HG02840 (cell line): ENCODE data around the gene C11orf21.

Source experiments
- ATAC-seq: cut with Tn5 transposase; IDR thresholded peaks from one replicate; pipeline ENCODE4 v1.9.1; 2021; ENCODE audit warnings: mild to moderate bottlenecking, moderate library complexity, moderate number of reproducible peaks; ENCODE audit not compliant: unreplicated experiment, low FRiP score

C11orf21 gene

GRCh38 chr11:2309251-2310072 lies 7.7 kb upstream of the C11orf21 start:
- no peak for ATAC-seq

GRCh38 chr11:2308713-2309112 lies 7.0 kb upstream of the C11orf21 start:
- no peak for ATAC-seq

- ATAC-seq: no peak
Observed at GRCh38 chr11:2307501-2308331, 6.0 kb upstream of the C11orf21 start.

- ATAC-seq: no peak
Observed at GRCh38 chr11:2306877-2307500, 5.3 kb upstream of the C11orf21 start.

GRCh38 chr11:2306452-2306823 lies 4.7 kb upstream of the C11orf21 start:
- ATAC-seq: no peak

GRCh38 chr11:2305788-2306451 lies 4.2 kb upstream of the C11orf21 start:
- ATAC-seq: no peak

GRCh38 chr11:2305140-2305778 lies 3.5 kb upstream of the C11orf21 start:
- no peak for ATAC-seq

- ATAC-seq: no peak
Observed at GRCh38 chr11:2304506-2305139, 2.9 kb upstream of the C11orf21 start.

- ATAC-seq: no peak
Observed at GRCh38 chr11:2303627-2304505, 2.1 kb upstream of the C11orf21 start.

- no peak for ATAC-seq
Observed at GRCh38 chr11:2302896-2303626, 1.3 kb upstream of the C11orf21 start.

GRCh38 chr11:2302306-2302895 lies 683 bp upstream of the C11orf21 start:
- ATAC-seq: no peak

GRCh38 chr11:2300936-2301630 lies 635 bp downstream of the C11orf21 start:
- ATAC-seq: no peak

- no peak for ATAC-seq
Observed at GRCh38 chr11:2300290-2300935, 1.3 kb downstream of the C11orf21 start.

- ATAC-seq: no peak
Observed at GRCh38 chr11:2299773-2300172, 1.9 kb downstream of the C11orf21 start.

- ATAC-seq: no peak
Observed at GRCh38 chr11:2298795-2299761, 2.6 kb downstream of the C11orf21 start.
